Calu3 (cell line): ENCODE data around the gene ANKRD60. TPM values are rescaled to one million over a fixed set of nuclear protein-coding genes. Genes with fewer than 3 reads are reported as not detected.

ENCODE experiments used
- BruUV-seq: library from RNA; stranded (reverse); fragments of 400-500 nt; replicated peaks from 2 replicates; lab custom pipeline; 2021; lab: Mats Ljungman, UMichigan
- CTCF ChIA-PET: fragments of 300-600 bp; sonication (Branson Sonifier 250); formaldehyde crosslinking; loops from one replicate; lab custom pipeline; 2022; ENCODE audit warnings: antibody characterized with exemption; lab: Charles Lee
- DNase-seq: peaks from one replicate; pipeline ENCODE4 v3.0.0; 2022
- H3K27ac Mint-ChIP-seq: one replicate; pipeline ENCODE4 v1.8.0; 2022; ENCODE audit warnings: mixed read lengths; ENCODE audit not compliant: unreplicated experiment
- H3K27me3 Mint-ChIP-seq: one replicate; pipeline ENCODE4 v1.8.0; 2022; ENCODE audit warnings: mixed read lengths; ENCODE audit not compliant: unreplicated experiment
- H3K36me3 Mint-ChIP-seq: one replicate; pipeline ENCODE4 v1.8.0; 2022; ENCODE audit warnings: mild to moderate bottlenecking, moderate library complexity, mixed read lengths; ENCODE audit not compliant: insufficient read depth, unreplicated experiment
- H3K4me1 Mint-ChIP-seq: one replicate; pipeline ENCODE4 v1.8.0; 2022; ENCODE audit warnings: mild to moderate bottlenecking, low read depth, mixed read lengths; ENCODE audit not compliant: unreplicated experiment
- H3K4me3 Mint-ChIP-seq: one replicate; pipeline ENCODE4 v1.8.0; 2022; ENCODE audit warnings: mild to moderate bottlenecking, low read depth, moderate library complexity, mixed read lengths; ENCODE audit not compliant: unreplicated experiment
- H3K9me3 Mint-ChIP-seq: one replicate; pipeline ENCODE4 v1.8.0; 2022; ENCODE audit warnings: low read depth, mixed read lengths; ENCODE audit not compliant: unreplicated experiment
- intact Hi-C: fragments of 100-400 bp; cut with micrococcal nuclease; formaldehyde crosslinking; loops from one replicate; pipeline ENCODE4 v1.10.0; 2022; ENCODE audit not compliant: unreplicated experiment
- total RNA-seq: library from RNA; stranded (reverse); gene quantifications from 2 replicates; pipeline ENCODE4 v1.2.3, GENCODE V29; 2022
- TF ChIP-seq, protein P1 (sequence below): fragments of 200-600 bp; IDR thresholded peaks from one replicate; pipeline ENCODE4 v1.8.0; 2022; ENCODE audit warnings: antibody characterized with exemption; ENCODE audit not compliant: unreplicated experiment

ANKRD60 gene
- total RNA-seq, 1 experiment from 2014 or later = not detected

- Mint-ChIP-seq H3K9me3 (no peaks in the 10 kb centered on the region), H3K36me3 (peaks cover 8% of the 10 kb centered on the region), H3K4me3 (no peak overlapping the region), H3K27me3 (no peaks in the 10 kb centered on the region), H3K27ac (peak overlapping the region; percentile 23), H3K4me1 (peaks cover 30% of the 10 kb centered on the region)
- DNase-seq = no peak
- TF ChIP-seq, protein P1, sequence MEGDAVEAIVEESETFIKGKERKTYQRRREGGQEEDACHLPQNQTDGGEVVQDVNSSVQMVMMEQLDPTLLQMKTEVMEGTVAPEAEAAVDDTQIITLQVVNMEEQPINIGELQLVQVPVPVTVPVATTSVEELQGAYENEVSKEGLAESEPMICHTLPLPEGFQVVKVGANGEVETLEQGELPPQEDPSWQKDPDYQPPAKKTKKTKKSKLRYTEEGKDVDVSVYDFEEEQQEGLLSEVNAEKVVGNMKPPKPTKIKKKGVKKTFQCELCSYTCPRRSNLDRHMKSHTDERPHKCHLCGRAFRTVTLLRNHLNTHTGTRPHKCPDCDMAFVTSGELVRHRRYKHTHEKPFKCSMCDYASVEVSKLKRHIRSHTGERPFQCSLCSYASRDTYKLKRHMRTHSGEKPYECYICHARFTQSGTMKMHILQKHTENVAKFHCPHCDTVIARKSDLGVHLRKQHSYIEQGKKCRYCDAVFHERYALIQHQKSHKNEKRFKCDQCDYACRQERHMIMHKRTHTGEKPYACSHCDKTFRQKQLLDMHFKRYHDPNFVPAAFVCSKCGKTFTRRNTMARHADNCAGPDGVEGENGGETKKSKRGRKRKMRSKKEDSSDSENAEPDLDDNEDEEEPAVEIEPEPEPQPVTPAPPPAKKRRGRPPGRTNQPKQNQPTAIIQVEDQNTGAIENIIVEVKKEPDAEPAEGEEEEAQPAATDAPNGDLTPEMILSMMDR = no peak
- no TSS peak for BruUV-seq
- CTCF ChIA-PET = interaction anchor here (0.9 to 1.2 kb wide), 2 partner anchors 12 to 24 kb away, joined by 3 to 4 read pairs; no protein-coding TSS in a partner anchor
- intact Hi-C loops = no loop called here
These were observed 53.7 kb downstream of the ANKRD60 start for GRCh38 chr20:58174708-58175280.

DNA sequence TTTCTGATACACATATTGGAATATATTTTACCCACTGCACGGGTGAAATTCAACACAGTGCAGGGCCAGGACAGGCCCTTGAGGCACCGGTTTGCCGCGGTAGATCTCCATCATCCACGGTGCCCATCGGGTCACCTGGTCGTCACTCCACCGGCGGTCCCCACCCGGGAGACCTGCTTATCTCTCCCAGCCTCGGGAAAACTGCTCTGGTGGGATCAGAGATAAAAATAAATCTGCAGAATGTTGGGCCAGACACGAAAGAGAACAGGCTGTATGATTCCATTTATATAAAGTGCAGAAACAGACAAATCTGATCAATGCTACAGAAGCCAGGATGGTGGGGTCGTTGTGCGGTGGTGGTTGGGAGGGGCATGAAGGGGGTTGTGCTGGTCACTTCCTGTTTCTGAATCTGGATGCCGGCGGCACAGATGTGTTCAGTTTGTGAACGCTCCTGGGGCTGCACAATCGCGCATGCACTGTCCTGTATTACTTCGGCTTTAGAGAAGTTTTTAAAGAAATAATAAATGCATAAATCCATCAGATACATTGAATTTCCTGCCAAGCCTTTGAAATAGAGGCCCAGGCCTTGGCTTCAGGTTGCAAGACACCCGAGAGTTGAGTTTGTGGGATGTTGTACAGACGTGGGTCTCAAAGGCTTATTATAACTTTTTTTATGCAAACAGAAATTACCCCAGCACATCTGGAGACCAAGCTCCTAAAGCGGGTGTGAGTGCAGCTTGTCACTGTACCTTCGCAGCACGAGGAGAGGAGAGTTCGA, 54.3 kb downstream of the ANKRD60 start:
- H3K36me3 Mint-ChIP-seq = peaks cover 1% of the 10 kb centered on the region
- TF ChIP-seq, protein P1 = no peak
- H3K9me3 Mint-ChIP-seq = no peaks in the 10 kb centered on the region
- H3K27ac Mint-ChIP-seq = no peak overlapping the region
- no peak overlapping the region for H3K4me3 Mint-ChIP-seq
- H3K4me1 Mint-ChIP-seq = peaks cover 24% of the 10 kb centered on the region
- H3K27me3 Mint-ChIP-seq = no peaks in the 10 kb centered on the region
- no TSS peak for BruUV-seq
- DNase-seq = no peak
- intact Hi-C loops = no loop called here
- CTCF ChIA-PET = interaction anchor here (0.9 to 1.2 kb wide), 2 partner anchors 12 to 24 kb away, joined by 3 to 4 read pairs; no protein-coding TSS in a partner anchor

- no peaks in the 10 kb centered on the region for H3K9me3 Mint-ChIP-seq
- no peak overlapping the region for H3K27ac Mint-ChIP-seq
- DNase-seq = no peak
- no peak overlapping the region for H3K4me3 Mint-ChIP-seq
- H3K4me1 Mint-ChIP-seq = peaks cover 13% of the 10 kb centered on the region
- TF ChIP-seq, protein P1 = no peak
- intact Hi-C loops = no loop called here
- no peaks in the 10 kb centered on the region for H3K36me3 Mint-ChIP-seq
- CTCF ChIA-PET = no interaction called here
- no peaks in the 10 kb centered on the region for H3K27me3 Mint-ChIP-seq
- no TSS peak for BruUV-seq
These were observed 55.4 kb downstream of the ANKRD60 start for GRCh38 chr20:58173091-58173490.

DNA sequence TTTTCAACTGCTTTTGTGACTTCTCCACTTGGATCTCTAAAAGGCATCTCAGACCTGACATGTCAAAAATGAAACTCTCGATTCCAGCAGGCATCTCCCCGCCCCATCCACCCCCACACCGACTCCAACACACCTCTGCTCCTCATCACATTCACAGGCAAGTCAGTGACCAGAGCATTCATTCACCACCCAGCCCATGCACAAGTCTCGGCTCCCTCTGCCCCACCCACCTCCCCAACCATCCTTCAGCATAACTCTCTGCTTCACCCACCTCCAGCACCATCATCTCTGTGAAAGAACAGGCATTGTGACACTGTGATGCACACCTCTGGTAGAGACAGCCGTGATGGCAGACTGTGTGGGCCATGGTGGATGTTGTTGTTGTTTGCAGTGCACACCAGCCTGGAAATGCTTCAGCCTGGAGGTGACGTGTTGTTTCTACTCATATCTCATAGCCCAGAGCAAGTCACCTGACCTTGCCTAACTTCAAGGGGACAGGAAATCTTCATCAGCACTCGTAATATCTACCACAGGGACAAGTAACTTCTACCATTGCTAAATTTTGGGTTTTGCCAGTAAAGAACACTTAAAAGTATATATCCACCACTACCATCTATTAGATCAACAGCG, 56.5 kb downstream of the ANKRD60 start:
- H3K9me3 Mint-ChIP-seq = no peaks in the 10 kb centered on the region
- H3K4me1 Mint-ChIP-seq = peaks cover 9% of the 10 kb centered on the region
- TF ChIP-seq, protein P1 = no peak
- no peaks in the 10 kb centered on the region for H3K36me3 Mint-ChIP-seq
- no TSS peak for BruUV-seq
- CTCF ChIA-PET = no interaction called here
- H3K27me3 Mint-ChIP-seq = no peaks in the 10 kb centered on the region
- H3K4me3 Mint-ChIP-seq = no peak overlapping the region
- intact Hi-C loops = no loop called here
- H3K27ac Mint-ChIP-seq = no peak overlapping the region
- no peak for DNase-seq
